T-cell (primary cell): Measurements from ENCODE around the gene SLC66A2. TPM values are rescaled to one million over a fixed set of nuclear protein-coding genes. Genes with fewer than 3 reads are reported as not detected.

Experiments
- ATAC-seq, 4 experiments: fragments of 200-7000 bp in 3 of 4; fragments of 150-1000 bp in 1 of 4; cut with Tn5 transposase; replicated peaks in 1 of 4; 1 replicate in 3 of 4; 2 replicates in 1 of 4; pipeline ENCODE4 v1.10.0; 2021; ENCODE audit warnings: moderate library complexity in 3 of 4, mild to moderate bottlenecking in 2 of 4, moderate number of reproducible peaks in 1 of 4
- CTCF ChIA-PET, 2 donors: fragments of 300-600 bp; sonication (Branson Sonifier 250); formaldehyde crosslinking; loops; one replicate each; lab custom pipeline; 2022; ENCODE audit warnings: antibody characterized with exemption in 2 of 2; lab: Charles Lee
- POLR2A ChIA-PET, 2 donors: fragments of 300-600 bp; sonication (Branson Sonifier 250); formaldehyde crosslinking; loops; one replicate each; lab custom pipeline; 2022; ENCODE audit warnings: antibody characterized with exemption in 2 of 2; lab: Charles Lee
- DNase-seq, 35 experiments: peaks; one replicate each; pipeline versions ENCODE4 v3.0.0 to v3.0.0-alpha.2; 2013 to 2023
- H3K27ac ChIP-seq: one replicate; pipeline ENCODE4 v1.5.1; 2013; ENCODE audit warnings: low read length
- H3K27me3 ChIP-seq, 2 experiments: replicated peaks in 1 of 2; 1 replicate in 1 of 2; 2 replicates in 1 of 2; pipeline versions ENCODE4 v1.6.1 to v1.7.0; 2013; ENCODE audit warnings: low read length in 1 of 2, mixed read lengths in 1 of 2; ENCODE audit not compliant: control insufficient read depth in 2 of 2, insufficient read depth in 2 of 2; ENCODE audit errors: extremely low read depth in 1 of 2
- H3K36me3 ChIP-seq, 2 donors: 1 replicate in 1 of 2; 2 replicates in 1 of 2; pipeline versions ENCODE4 v1.6.1 to v1.7.0; 2013; ENCODE audit warnings: low read length in 1 of 2; ENCODE audit not compliant: control insufficient read depth in 2 of 2, insufficient read depth in 1 of 2; ENCODE audit errors: extremely low read depth in 1 of 2
- H3K4me1 ChIP-seq, 2 experiments: 1 replicate in 1 of 2; 2 replicates in 1 of 2; pipeline versions ENCODE4 v1.6.1 to v1.7.0; 2013; ENCODE audit warnings: low read length in 2 of 2, mixed read lengths in 1 of 2; ENCODE audit not compliant: insufficient read depth in 2 of 2, control insufficient read depth in 1 of 2; ENCODE audit errors: extremely low read depth in 1 of 2
- H3K4me3 ChIP-seq, 2 donors: 1 replicate in 1 of 2; 2 replicates in 1 of 2; pipeline versions ENCODE4 v1.5.1 to v1.7.0; 2013; ENCODE audit warnings: mild to moderate bottlenecking in 2 of 2, low read length in 1 of 2, moderate library complexity in 1 of 2; ENCODE audit not compliant: control insufficient read depth in 1 of 2; ENCODE audit errors: extremely low read depth in 1 of 2
- H3K9me3 ChIP-seq: 2 replicates; pipeline ENCODE4 v1.7.0; 2013
- H3K27ac Mint-ChIP-seq, 2 donors: one replicate each; pipeline ENCODE4 v1.8.0; 2020 to 2021; ENCODE audit warnings: mild to moderate bottlenecking in 2 of 2, mixed read lengths in 2 of 2
- H3K27me3 Mint-ChIP-seq, 2 donors: one replicate each; pipeline ENCODE4 v1.8.0; 2021 to 2022; ENCODE audit warnings: mixed read lengths in 2 of 2
- H3K36me3 Mint-ChIP-seq: one replicate; pipeline ENCODE4 v1.8.0; 2021; ENCODE audit warnings: mixed read lengths
- H3K4me1 Mint-ChIP-seq, 3 donors: one replicate each; pipeline ENCODE4 v1.8.0; 2020 to 2022; ENCODE audit warnings: mixed read lengths in 3 of 3, mild to moderate bottlenecking in 1 of 3
- H3K4me3 Mint-ChIP-seq, 3 donors: one replicate each; pipeline ENCODE4 v1.8.0; 2020 to 2022; ENCODE audit warnings: mild to moderate bottlenecking in 3 of 3, mixed read lengths in 3 of 3, moderate library complexity in 3 of 3
- H3K9me3 Mint-ChIP-seq, 3 donors: one replicate each; pipeline ENCODE4 v1.8.0; 2020 to 2022; ENCODE audit warnings: mixed read lengths in 3 of 3
- WGBS: methylation state at CpG from one replicate; pipeline ENCODE4 v1.1.5; 2013; ENCODE audit warnings: missing lambda C conversion rate; ENCODE audit not compliant: insufficient coverage; 5-methylcytosine and 5-hydroxymethylcytosine counted together
- total RNA-seq, 35 experiments: library from RNA in 6 of 35; stranded (reverse) in 6 of 35; fragments of 120-200 nt in 1 of 35; gene quantifications; one replicate each; pipeline versions ENCODE4 v1.2.1 to v1.2.4 and lab custom pipeline; 2013 to 2026

The SLC66A2 gene
- total RNA-seq, 5 donors from 2014 or later (not counting 1 experiment from before 2014, with no cell fraction given), result 28.4 to 66.5 (median 37.6) TPM

- H3K36me3 ChIP-seq, result peaks cover 2 to 16% of the 10 kb centered on the region in 2 donors
- H3K4me1 ChIP-seq, result no peaks in the 10 kb centered on the region
- DNase-seq (no peak), ATAC-seq (no peak)
- H3K4me1 Mint-ChIP-seq, result peaks cover 2 to 7% (median 3%) of the 10 kb centered on the region in 3 donors
- H3K4me3 ChIP-seq, result no peak overlapping the region
- H3K27ac ChIP-seq, result no peak overlapping the region
- peaks cover 29% of the 10 kb centered on the region for H3K36me3 Mint-ChIP-seq
- no peaks in the 10 kb centered on the region for H3K9me3 Mint-ChIP-seq
- no peaks in the 10 kb centered on the region for H3K27me3 ChIP-seq
- ChIA-PET POLR2A (no interaction called here), CTCF (no interaction called here)
- no peaks in the 10 kb centered on the region for H3K27me3 Mint-ChIP-seq
- no peak overlapping the region for H3K4me3 Mint-ChIP-seq
- no peaks in the 10 kb centered on the region for H3K9me3 ChIP-seq
- 88% methylated on average over 21 of the region's 21 CpGs for WGBS
- no peak overlapping the region for H3K27ac Mint-ChIP-seq
Observed at GRCh38 chr18:79905389-79905911, 46.0 kb downstream of the SLC66A2 start.

GRCh38 chr18:79904357-79905147 is 46.9 kb downstream of the SLC66A2 start:
- H3K9me3 Mint-ChIP-seq, result no peaks in the 10 kb centered on the region
- POLR2A ChIA-PET, result no interaction called here
- Histone ChIP-seq H3K27me3 (no peaks in the 10 kb centered on the region), H3K4me3 (no peak overlapping the region), H3K27ac (no peak overlapping the region), H3K36me3 (peaks cover 2 to 16% of the 10 kb centered on the region in 2 donors), H3K4me1 (no peaks in the 10 kb centered on the region), H3K9me3 (no peaks in the 10 kb centered on the region)
- H3K27ac Mint-ChIP-seq, result no peak overlapping the region
- DNase-seq (no peak), ATAC-seq (no peak)
- H3K27me3 Mint-ChIP-seq, result no peaks in the 10 kb centered on the region
- WGBS, result 94% methylated on average over 23 of the region's 27 CpGs
- CTCF ChIA-PET, result no interaction called here
- H3K36me3 Mint-ChIP-seq, result peaks cover 29% of the 10 kb centered on the region
- peaks cover 0 to 6% (median 0%) of the 10 kb centered on the region in 3 donors for H3K4me1 Mint-ChIP-seq
- H3K4me3 Mint-ChIP-seq, result no peak overlapping the region

- POLR2A ChIA-PET, result no interaction called here
- Histone ChIP-seq H3K9me3 (no peaks in the 10 kb centered on the region), H3K4me3 (no peak overlapping the region), H3K4me1 (no peaks in the 10 kb centered on the region), H3K27ac (no peak overlapping the region), H3K36me3 (peaks cover 2 to 16% of the 10 kb centered on the region in 2 donors), H3K27me3 (no peaks in the 10 kb centered on the region)
- CTCF ChIA-PET, result no interaction called here
- Mint-ChIP-seq H3K27ac (no peak overlapping the region), H3K4me3 (no peak overlapping the region), H3K9me3 (no peaks in the 10 kb centered on the region), H3K27me3 (no peaks in the 10 kb centered on the region), H3K4me1 (peaks cover 0 to 6% (median 0%) of the 10 kb centered on the region in 3 donors), H3K36me3 (peaks cover 26% of the 10 kb centered on the region)
- ATAC-seq (no peak), DNase-seq (no peak)
- 96% methylated on average over 21 of the region's 25 CpGs for WGBS
Observed at GRCh38 chr18:79903787-79904356, 47.6 kb downstream of the SLC66A2 start.

GRCh38 chr18:79903071-79903635 is 48.3 kb downstream of the SLC66A2 start:
- no peak overlapping the region for H3K27ac Mint-ChIP-seq

GRCh38 chr18:79902640-79903039 is 48.8 kb downstream of the SLC66A2 start:
- no peak overlapping the region for H3K4me3 Mint-ChIP-seq
- Histone ChIP-seq H3K4me1 (no peaks in the 10 kb centered on the region), H3K27me3 (no peaks in the 10 kb centered on the region), H3K36me3 (peaks cover 2 to 16% of the 10 kb centered on the region in 2 donors), H3K4me3 (no peak overlapping the region), H3K27ac (no peak overlapping the region), H3K9me3 (no peaks in the 10 kb centered on the region)
- DNase-seq (no peak), ATAC-seq (peak in 1 of 4 experiments; percentile 6)
- 96% methylated on average over 19 of the region's 20 CpGs for WGBS
- no peak overlapping the region for H3K27ac Mint-ChIP-seq
- peaks cover 0 to 6% (median 0%) of the 10 kb centered on the region in 3 donors for H3K4me1 Mint-ChIP-seq
- POLR2A ChIA-PET, result no interaction called here
- CTCF ChIA-PET, result no interaction called here
- H3K9me3 Mint-ChIP-seq, result peaks cover 0 to 3% (median 0%) of the 10 kb centered on the region in 3 donors
- no peaks in the 10 kb centered on the region for H3K27me3 Mint-ChIP-seq
- H3K36me3 Mint-ChIP-seq, result peaks cover 15% of the 10 kb centered on the region

More at GRCh38 chr18:79903071-79903635, 48.3 kb downstream of the SLC66A2 start:
- Histone ChIP-seq H3K4me3 (no peak overlapping the region), H3K36me3 (peaks cover 2 to 16% of the 10 kb centered on the region in 2 donors), H3K4me1 (no peaks in the 10 kb centered on the region), H3K27me3 (no peaks in the 10 kb centered on the region), H3K9me3 (no peaks in the 10 kb centered on the region), H3K27ac (no peak overlapping the region)
- ATAC-seq (no peak), DNase-seq (peak in 1 of 35 experiments; percentile 4)
- POLR2A ChIA-PET, result no interaction called here
- peaks cover 0 to 6% (median 0%) of the 10 kb centered on the region in 3 donors for H3K4me1 Mint-ChIP-seq
- no peak overlapping the region for H3K4me3 Mint-ChIP-seq
- WGBS, result 98% methylated on average over 26 of the region's 28 CpGs
- CTCF ChIA-PET, result no interaction called here
- H3K27me3 Mint-ChIP-seq, result no peaks in the 10 kb centered on the region
- no peaks in the 10 kb centered on the region for H3K9me3 Mint-ChIP-seq
- peaks cover 19% of the 10 kb centered on the region for H3K36me3 Mint-ChIP-seq

GRCh38 chr18:79902075-79902474 is 49.4 kb downstream of the SLC66A2 start:
- Mint-ChIP-seq H3K36me3 (peaks cover 14% of the 10 kb centered on the region), H3K27me3 (no peaks in the 10 kb centered on the region), H3K4me1 (peaks cover 0 to 6% (median 0%) of the 10 kb centered on the region in 3 donors), H3K27ac (no peak overlapping the region), H3K4me3 (no peak overlapping the region), H3K9me3 (peaks cover 1 to 9% (median 6%) of the 10 kb centered on the region in 3 donors)
- POLR2A ChIA-PET, result no interaction called here
- ATAC-seq, result no peak
- CTCF ChIA-PET, result no interaction called here
- Histone ChIP-seq H3K4me3 (no peak overlapping the region), H3K27ac (no peak overlapping the region), H3K36me3 (peaks cover 2 to 16% of the 10 kb centered on the region in 2 donors), H3K4me1 (no peaks in the 10 kb centered on the region), H3K27me3 (no peaks in the 10 kb centered on the region), H3K9me3 (no peaks in the 10 kb centered on the region)
- no peak for DNase-seq
- WGBS, result 92% methylated on average over 7 of the region's 8 CpGs
